HG03103 (cell line): ENCODE measurements around the gene PFN3.
A peak's percentile ranks its signal among the peaks of the same experiment; 100 is the strongest.

Experiments
- ATAC-seq: cut with Tn5 transposase; IDR thresholded peaks from one replicate; pipeline ENCODE4 v1.9.1; 2021; ENCODE audit warnings: low read depth; ENCODE audit not compliant: unreplicated experiment

PFN3 gene

GRCh38 chr5:177399997-177400868 is at the start of gene PFN3:
TSS of gene PFN3 (minus strand) at chr5:177400661. CDS start at chr5:177400576, 85 bp downstream.
- no peak for ATAC-seq

GRCh38 chr5:177449140-177450061 is 48.9 kb upstream of the PFN3 start:
- ATAC-seq = no peak

DNA sequence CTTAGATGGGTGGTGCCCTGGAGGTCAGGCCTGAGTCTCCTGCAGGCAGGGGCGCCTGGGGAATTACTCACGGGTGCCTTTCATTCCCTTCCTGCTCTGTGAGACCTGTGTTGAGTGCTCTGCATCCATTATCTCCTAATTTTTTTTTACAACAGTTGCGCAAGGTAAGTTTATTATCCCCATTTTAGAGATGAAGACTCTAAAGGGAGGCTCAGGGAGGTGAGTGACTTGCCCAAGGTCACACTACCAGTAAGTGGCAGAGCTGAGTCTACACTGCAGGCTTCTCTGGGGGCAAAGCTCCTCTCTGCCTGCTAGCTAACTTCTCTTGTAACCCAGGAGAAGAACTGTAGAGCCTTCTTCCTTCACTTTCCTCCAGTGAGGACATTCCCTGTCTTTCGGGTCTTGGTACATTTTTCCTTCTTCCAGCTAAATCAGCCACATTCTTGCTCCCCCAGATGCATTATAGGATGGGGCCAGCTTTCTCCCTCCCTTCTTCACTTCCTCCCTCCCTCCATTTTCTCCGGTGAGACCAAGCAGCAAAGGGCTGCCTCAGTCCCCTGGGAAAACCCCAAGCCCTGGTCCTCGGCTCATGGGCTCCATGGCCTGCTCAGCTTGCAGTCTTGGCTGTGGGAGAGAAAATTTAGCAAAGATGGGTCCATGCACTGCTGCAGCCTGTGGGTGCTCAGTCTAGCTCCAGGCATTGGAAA is 47.9 kb upstream of the PFN3 start:
- ATAC-seq = no peak

DNA sequence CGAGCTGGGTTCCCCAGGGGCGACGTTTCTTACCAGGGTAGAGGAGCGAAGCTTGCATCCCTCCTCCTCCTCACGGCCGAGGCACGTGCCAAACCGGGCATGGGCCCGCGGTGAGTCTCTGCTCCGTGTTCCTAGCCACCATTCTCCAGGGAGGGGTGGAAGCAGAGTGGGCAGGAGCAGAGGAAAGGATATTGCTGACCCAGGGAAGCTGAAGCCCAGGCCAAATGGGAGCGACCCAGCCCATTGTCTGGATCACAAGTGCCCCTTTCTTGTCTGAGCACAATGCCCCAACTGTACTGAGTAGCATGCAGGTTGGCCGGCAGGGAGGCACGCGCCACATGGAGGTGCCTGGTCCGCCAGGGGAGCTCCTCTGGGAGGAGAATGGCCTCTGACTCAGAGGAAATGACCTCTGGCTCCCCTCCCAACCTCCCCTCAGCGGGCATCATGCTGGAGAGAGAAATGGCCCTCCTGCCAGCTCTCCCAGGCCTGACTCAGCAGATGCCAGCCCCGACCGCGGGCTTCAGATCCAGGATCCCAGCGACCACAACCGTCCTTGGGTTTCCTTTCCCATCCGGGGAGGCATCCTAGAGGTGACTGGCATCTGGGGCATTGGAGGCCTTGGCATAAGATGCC is 47.3 kb upstream of the PFN3 start:
- no peak for ATAC-seq

DNA sequence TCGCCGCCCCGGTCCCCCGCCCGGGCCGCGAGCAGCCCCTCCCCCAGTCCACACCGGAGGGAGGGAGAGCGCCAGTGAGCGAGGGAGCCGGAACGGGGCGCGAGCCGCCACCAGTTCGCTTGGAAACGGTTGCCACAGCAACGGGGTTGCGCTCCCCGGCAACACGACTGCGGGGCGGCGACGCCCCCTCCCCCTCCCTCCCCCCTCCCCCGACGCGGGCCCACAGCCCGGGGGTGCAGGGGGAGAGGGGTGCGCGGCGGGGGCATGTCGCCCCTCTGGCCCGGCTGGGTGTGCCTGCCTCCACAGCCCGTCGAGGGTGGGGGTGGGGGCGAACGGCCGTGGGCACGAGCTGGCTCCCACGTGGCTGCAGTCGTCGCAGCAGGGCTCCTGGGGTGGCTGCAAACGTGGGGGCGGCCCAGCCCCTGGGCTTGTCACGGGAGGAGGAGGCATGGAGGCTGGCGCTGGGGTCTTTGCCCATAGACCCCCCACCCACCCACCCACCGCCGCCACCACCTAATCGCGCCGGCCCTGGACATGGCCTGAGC is 46.7 kb upstream of the PFN3 start:
- ATAC-seq = peak; percentile 35

GRCh38 chr5:177446200-177447065 is 46.0 kb upstream of the PFN3 start, which contains the start of gene PRR7:
TSS of gene PRR7 (plus strand) at chr5:177446814. CDS start at chr5:177455068, 8,254 bp downstream.
- ATAC-seq = peak; percentile 42

DNA sequence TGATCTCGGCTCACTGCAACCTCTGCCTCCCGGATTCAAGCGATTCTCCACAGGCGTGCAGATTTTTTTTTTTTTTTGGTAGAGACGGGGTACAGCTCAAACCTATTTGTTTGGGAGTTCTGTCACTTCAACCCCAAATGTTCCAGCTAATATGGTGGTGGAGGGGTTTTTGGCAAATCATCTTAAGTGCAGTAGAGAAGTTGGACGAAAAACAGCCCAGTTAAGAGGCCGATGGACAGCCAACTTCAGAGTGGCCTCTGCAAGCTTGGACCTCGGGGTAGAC is 45.4 kb upstream of the PFN3 start:
- no peak for ATAC-seq

DNA sequence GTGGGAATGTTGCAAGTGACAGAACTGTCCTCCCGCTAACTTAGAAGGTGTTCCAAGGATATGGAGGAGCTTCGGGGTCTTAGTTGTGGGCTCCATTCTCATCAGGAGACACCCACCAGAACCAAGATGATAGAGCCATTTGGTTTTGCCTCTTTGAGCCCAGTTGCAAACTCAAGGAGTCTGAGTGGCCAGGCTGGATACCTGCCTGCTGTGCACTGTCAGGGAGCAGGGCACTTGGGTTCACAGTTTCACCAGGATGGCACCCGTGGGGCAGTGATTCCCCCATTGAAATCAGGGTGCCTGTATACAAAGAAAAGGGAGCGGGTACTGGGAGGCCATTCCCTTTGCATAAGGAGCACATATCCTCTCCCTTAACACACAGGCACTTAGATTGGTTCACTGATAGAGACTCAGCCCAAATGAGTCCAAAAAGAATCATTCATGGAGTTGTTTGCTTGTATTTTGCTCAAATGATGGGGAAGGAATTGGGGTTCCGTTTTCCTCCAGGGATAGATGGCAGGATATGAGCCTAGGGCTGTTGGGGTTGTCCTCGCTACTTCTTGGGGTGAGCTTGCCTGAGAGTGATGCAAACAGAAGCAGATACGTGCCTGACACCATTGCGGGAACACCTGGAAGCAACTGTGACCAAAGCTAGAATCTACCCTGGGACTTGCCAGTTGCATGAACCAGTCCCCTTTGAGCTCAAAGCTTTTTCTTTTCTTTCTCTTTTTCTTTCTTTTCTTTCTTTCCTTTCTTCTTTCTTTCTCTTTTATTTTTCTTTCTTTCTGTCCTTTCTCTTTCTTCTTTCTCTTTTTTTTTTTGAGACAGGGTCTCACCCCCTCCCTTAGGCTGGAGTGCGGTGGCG is 44.8 kb upstream of the PFN3 start:
- ATAC-seq = no peak

DNA sequence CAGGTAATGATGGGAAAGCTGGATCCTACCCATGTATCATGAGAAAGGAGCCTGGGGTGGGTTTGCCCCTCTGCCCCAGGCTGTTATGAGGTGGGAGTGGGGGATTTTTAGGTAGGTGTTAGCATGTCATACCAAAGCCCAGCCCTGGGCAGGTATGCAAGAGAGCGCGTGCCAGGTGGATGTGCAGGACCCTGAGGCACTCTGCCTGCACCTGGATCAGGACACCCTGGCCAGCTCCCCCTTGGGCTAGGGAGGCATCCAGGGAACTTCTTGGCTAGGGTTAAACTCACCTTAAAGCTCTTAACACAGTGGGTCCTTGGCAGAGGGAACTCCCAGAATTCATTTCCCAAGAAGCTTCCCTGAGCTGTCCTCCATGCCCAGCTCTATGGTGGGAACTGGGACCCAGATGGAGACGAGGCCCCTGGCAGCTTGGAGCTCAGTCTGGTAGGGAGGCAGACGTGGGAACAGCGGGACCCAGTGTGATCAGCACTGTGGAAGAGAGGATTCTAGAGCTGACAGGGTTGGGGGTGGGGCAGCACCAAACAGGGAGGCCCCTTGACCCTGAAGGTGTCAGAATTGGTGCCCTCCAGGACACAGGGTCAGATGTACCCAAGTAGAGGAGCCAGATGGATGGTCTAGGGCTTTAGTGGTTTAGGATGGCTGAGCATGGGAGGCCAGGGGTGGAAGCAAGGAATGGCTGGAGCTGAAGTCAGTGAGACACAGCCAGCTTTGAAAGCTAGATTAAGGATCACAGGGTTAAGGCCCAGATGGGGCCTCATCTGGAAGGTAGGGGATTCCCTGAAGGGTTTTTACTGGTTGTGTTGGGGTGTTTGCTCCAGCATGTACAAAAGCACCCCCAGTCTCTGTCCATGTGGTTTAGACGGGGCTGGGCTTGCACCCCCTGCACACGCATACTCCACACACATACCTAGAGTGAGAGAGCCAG is 43.9 kb upstream of the PFN3 start:
- no peak for ATAC-seq

- no peak for ATAC-seq
Measured at GRCh38 chr5:177443144-177443983, 42.9 kb upstream of the PFN3 start.

GRCh38 chr5:177442066-177442826 is 41.8 kb upstream of the PFN3 start:
- ATAC-seq = no peak

- ATAC-seq = no peak
Measured at GRCh38 chr5:177440990-177441780, 40.7 kb upstream of the PFN3 start.

- no peak for ATAC-seq
Measured at GRCh38 chr5:177440211-177440989, 39.9 kb upstream of the PFN3 start.

- ATAC-seq = no peak
Measured at GRCh38 chr5:177439518-177440053, 39.1 kb upstream of the PFN3 start.
